Endothelial cell of coronary artery (primary cell): ENCODE results near the gene ETAA1. TPM values are rescaled to one million over a fixed set of nuclear protein-coding genes. Genes with fewer than 3 reads are reported as not detected.

Source experiments
- total RNA-seq: library from RNA; depleted of rRNA; stranded (reverse); fragments of >200 nt; gene quantifications from 2 replicates; pipeline ENCODE4 v1.2.3, GENCODE V29; 2014

The ETAA1 gene
- total RNA-seq = 10.7 and 11.0 TPM in 2 replicates

GRCh38 chr2:67397143-67397986 lies at the start of gene ETAA1:
ETAA1 (plus strand) TSS chr2:67397333; CDS start chr2:67397449, 116 bp downstream.

